ENCODE results near the gene LRMDA. TPM values are rescaled to one million over a fixed set of nuclear protein-coding genes. Genes with fewer than 3 reads are reported as not detected.

The LRMDA gene
- total and polyA plus RNA-seq, 2 of the 8 experiments (the other 6 are each of a cell fraction or from before 2014, with no cell fraction given) = 0.86 to 2.8 TPM

- TF ChIP-seq, protein P1, sequence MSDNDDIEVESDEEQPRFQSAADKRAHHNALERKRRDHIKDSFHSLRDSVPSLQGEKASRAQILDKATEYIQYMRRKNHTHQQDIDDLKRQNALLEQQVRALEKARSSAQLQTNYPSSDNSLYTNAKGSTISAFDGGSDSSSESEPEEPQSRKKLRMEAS (IDR thresholded peaks at IDR 0.05) = no peak
Measured at GRCh38 chr10:75511011-75511410, 79.6 kb downstream of the LRMDA start (continued).
